ENCODE data around the gene SESN3.
A peak's percentile ranks its signal among the peaks of the same experiment; 100 is the strongest.
"Not testable (repeated sequence)": the region's sequence is repeated elsewhere in the genome, so short reads cannot be mapped to it uniquely, and the experiment has no call there.

Gene SESN3

GRCh38 chr11:95230810-95231126 is 234 bp downstream of the SESN3 start:
- TF ChIP-seq CTCF (IDR thresholded peaks at IDR 0.05; ENCODE audit: low read depth, low read length): no peak
- no peak for DNase-seq (ENCODE audit: low read depth in 2 of 2)
- peak overlapping the region; percentile 66 to 85 for H3K4me3 ChIP-seq (replicated peaks in 1 of 2; ENCODE audit: low read depth in 2 of 2, low read length in 2 of 2)

GRCh38 chr11:95229993-95230809 is 801 bp downstream of the SESN3 start:
- peak; percentile 23 to 36 for DNase-seq (ENCODE audit: low read depth in 2 of 2)
- no peak for TF ChIP-seq CTCF (IDR thresholded peaks at IDR 0.05; ENCODE audit: low read depth, low read length)
- H3K4me3 ChIP-seq (replicated peaks in 1 of 2; ENCODE audit: low read depth in 2 of 2, low read length in 2 of 2): peak overlapping the region; percentile 66 to 85

DNA sequence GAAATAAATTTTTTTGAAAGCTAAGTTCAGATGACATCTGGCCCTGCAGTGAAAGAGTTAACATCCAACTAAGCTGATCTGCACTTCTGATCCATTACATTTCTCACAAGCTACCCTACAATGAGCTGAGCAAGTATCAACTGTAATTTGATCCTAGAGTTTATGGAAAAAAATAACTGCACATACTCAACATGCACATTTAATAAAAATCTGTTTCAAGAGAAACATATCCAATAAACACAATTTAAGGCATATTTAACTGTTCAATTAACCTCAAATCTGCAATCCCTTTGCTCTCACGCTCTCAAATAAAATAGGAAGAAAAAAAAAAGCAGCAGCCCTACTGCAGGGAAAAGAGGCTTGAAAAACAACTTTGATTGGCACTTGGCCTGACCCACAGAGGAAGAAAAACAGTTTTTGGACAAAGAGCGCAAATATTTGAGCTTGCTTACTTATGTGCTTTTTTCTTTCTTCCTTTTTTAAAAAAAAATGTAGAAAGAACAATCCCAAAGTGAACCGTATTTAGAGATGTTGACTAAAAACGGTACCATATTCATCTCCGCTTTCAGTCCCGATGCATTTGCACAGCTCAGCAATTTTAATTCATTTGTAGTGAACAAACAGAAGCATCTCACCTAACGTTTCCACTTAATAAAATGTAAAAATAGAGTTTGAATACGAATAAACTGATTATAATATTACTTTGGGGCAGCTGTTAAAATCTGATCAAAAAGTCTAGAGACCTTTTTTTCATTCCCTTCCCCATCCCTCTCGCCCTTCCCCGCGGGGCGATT is 1.6 kb downstream of the SESN3 start:
- TF ChIP-seq CTCF (IDR thresholded peaks at IDR 0.05; ENCODE audit: low read depth, low read length): no peak
- peak; percentile 13 to 32 for DNase-seq (ENCODE audit: low read depth in 2 of 2)
- H3K4me3 ChIP-seq (replicated peaks in 1 of 2; ENCODE audit: low read depth in 2 of 2, low read length in 2 of 2): peak overlapping the region; percentile 66 to 85

DNA sequence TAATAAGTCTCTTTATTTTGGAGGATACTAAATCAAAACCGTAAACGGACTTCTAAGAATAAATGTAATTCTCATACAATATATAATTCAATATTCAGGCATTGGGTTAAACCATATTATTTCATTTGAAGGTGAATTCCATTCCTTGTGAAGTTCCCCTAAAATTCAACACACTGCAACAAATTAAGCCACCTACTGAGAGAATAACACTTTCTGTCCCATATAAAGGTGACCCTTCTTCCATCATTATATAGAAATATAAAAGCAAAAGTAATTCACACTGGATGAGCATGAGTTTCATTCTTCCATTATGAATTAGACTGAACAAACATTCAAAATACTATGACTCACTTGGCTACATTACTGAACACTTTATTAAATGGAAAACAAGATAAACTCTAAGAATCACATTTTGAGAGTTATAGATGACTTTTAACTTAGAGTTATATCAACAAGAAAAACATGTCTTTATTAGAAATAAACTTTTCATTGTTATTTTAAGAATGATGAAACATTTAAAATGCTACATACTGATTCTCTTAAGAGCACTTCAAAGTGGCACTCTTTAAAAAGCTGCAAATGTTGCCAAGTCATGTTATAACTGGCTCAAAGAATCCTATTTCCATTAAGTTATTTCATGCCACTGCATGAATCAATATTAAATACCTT is 2.8 kb downstream of the SESN3 start:
- TF ChIP-seq CTCF (IDR thresholded peaks at IDR 0.05; ENCODE audit: low read depth, low read length): no peak
- no peak overlapping the region for H3K4me3 ChIP-seq (replicated peaks in 1 of 2; ENCODE audit: low read depth in 2 of 2, low read length in 2 of 2)
- peak; percentile 5 to 26 for DNase-seq (ENCODE audit: low read depth in 2 of 2)

- not testable (repeated sequence) for H3K4me3 ChIP-seq (replicated peaks in 1 of 2; ENCODE audit: low read depth in 2 of 2, low read length in 2 of 2); DNase-seq (ENCODE audit: low read depth in 2 of 2)
Measured at GRCh38 chr11:95227060-95227459, 3.9 kb downstream of the SESN3 start.

DNA sequence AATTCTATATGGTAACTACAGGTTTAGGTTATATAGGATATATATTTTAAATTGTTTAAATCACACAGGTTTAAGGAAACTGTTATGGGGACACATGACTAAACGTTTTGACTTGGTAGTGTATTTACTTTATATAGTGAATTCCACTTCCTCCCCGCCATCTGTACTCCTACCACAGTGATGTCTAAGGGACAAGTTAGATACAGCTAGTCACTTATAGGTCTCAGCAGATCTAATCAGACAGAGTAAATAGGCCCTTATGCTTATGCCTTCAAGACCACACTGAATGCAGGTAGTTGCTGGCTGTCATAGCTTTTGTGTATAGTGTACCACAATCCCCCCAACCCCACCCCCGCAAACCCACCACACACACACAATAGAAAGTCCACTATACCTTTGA is 8.2 kb downstream of the SESN3 start:
- no peak overlapping the region for H3K4me3 ChIP-seq (replicated peaks in 1 of 2; ENCODE audit: low read depth in 2 of 2, low read length in 2 of 2)
- no peak for TF ChIP-seq CTCF (IDR thresholded peaks at IDR 0.05; ENCODE audit: low read depth, low read length)
- no peak for DNase-seq (ENCODE audit: low read depth in 2 of 2)

GRCh38 chr11:95219599-95219998 is 11.4 kb downstream of the SESN3 start:
- H3K4me3 ChIP-seq (replicated peaks in 1 of 2; ENCODE audit: low read depth in 2 of 2, low read length in 2 of 2): no peak overlapping the region
- TF ChIP-seq CTCF (IDR thresholded peaks at IDR 0.05; ENCODE audit: low read depth, low read length): no peak
- no peak for DNase-seq (ENCODE audit: low read depth in 2 of 2)

All from cardiac fibroblast (primary cell).